Type B pancreatic cell (in vitro differentiated cells): ENCODE data around the gene CREB5. TPM values are rescaled to one million over a fixed set of nuclear protein-coding genes. Genes with fewer than 3 reads are reported as not detected.
"Not testable (repeated sequence)": the region's sequence is repeated elsewhere in the genome, so short reads cannot be mapped to it uniquely, and the experiment has no call there.

Experiments
- DNase-seq: peaks from one replicate; pipeline ENCODE4 v3.0.0; 2021; ENCODE audit warnings: mixed read lengths; ENCODE audit not compliant: unreplicated experiment; ENCODE audit errors: extremely low spot score
- H3K27ac Mint-ChIP-seq: 2 replicates; pipeline ENCODE4 v1.8.0; 2021; ENCODE audit warnings: mild to moderate bottlenecking, mixed read lengths
- H3K27me3 Mint-ChIP-seq: 2 replicates; pipeline ENCODE4 v1.8.0; 2021; ENCODE audit warnings: mixed read lengths
- H3K36me3 Mint-ChIP-seq: 2 replicates; pipeline ENCODE4 v1.8.0; 2021; ENCODE audit warnings: mixed read lengths
- H3K4me1 Mint-ChIP-seq: one replicate; pipeline ENCODE4 v1.8.0; 2021; ENCODE audit warnings: mixed read lengths; ENCODE audit not compliant: unreplicated experiment
- H3K4me3 Mint-ChIP-seq: 2 replicates; pipeline ENCODE4 v1.8.0; 2021; ENCODE audit warnings: mild to moderate bottlenecking, mixed read lengths
- H3K9me3 Mint-ChIP-seq: 2 replicates; pipeline ENCODE4 v1.8.0; 2021; ENCODE audit warnings: mixed read lengths
- CTCF ChIP-seq: fragments of 200-600 bp; sonication (generic); conservative IDR thresholded peaks from 2 replicates; pipeline ENCODE4 v1.5.0; 2021; ENCODE audit warnings: antibody characterized with exemption, mild to moderate bottlenecking
- total RNA-seq: library from RNA; stranded (reverse); gene quantifications from 2 replicates; pipeline ENCODE4 v1.2.1, GENCODE V29; 2021; ENCODE audit warnings: low replicate concordance

CREB5 gene
- total RNA-seq, 1 donor from 2014 or later, result 31.0 TPM

- Mint-ChIP-seq H3K36me3 (no peaks in the 10 kb centered on the region), H3K4me3 (no peak overlapping the region), H3K27ac (no peak overlapping the region), H3K27me3 (peaks cover 3% of the 10 kb centered on the region), H3K9me3 (no peaks in the 10 kb centered on the region), H3K4me1 (peaks cover 48% of the 10 kb centered on the region)
- no peak for TF ChIP-seq CTCF
- no peak for DNase-seq
Observed at GRCh38 chr7:28782362-28782761, 370.0 kb downstream of the CREB5 start.

- H3K27ac Mint-ChIP-seq, result peak overlapping the region; percentile 69
- no peaks in the 10 kb centered on the region for H3K36me3 Mint-ChIP-seq
- peaks cover 4% of the 10 kb centered on the region for H3K27me3 Mint-ChIP-seq
- no peak for TF ChIP-seq CTCF
- no peaks in the 10 kb centered on the region for H3K9me3 Mint-ChIP-seq
- peaks cover 60% of the 10 kb centered on the region for H3K4me1 Mint-ChIP-seq
- H3K4me3 Mint-ChIP-seq, result peak overlapping the region; percentile 69
- no peak for DNase-seq
Observed at GRCh38 chr7:28784171-28784902, 372.0 kb downstream of the CREB5 start.

- peaks cover 56% of the 10 kb centered on the region for H3K4me1 Mint-ChIP-seq
- no peaks in the 10 kb centered on the region for H3K9me3 Mint-ChIP-seq
- no peak overlapping the region for H3K4me3 Mint-ChIP-seq
- DNase-seq, result no peak
- H3K27me3 Mint-ChIP-seq, result peaks cover 6% of the 10 kb centered on the region
- H3K36me3 Mint-ChIP-seq, result no peaks in the 10 kb centered on the region
- no peak for TF ChIP-seq CTCF
- peak overlapping the region; percentile 69 for H3K27ac Mint-ChIP-seq
Observed at GRCh38 chr7:28785041-28785995, 373.0 kb downstream of the CREB5 start.

GRCh38 chr7:28786156-28786555 is 373.8 kb downstream of the CREB5 start:
- H3K36me3 Mint-ChIP-seq, result not testable (repeated sequence)

GRCh38 chr7:28787106-28787505 is 374.8 kb downstream of the CREB5 start:
- H3K4me3 Mint-ChIP-seq, result no peak overlapping the region
- H3K27me3 Mint-ChIP-seq, result peaks cover 6% of the 10 kb centered on the region
- no peak for DNase-seq
- no peaks in the 10 kb centered on the region for H3K36me3 Mint-ChIP-seq
- no peak overlapping the region for H3K27ac Mint-ChIP-seq
- no peak for TF ChIP-seq CTCF
- H3K9me3 Mint-ChIP-seq, result no peaks in the 10 kb centered on the region
- H3K4me1 Mint-ChIP-seq, result peaks cover 47% of the 10 kb centered on the region

More at GRCh38 chr7:28786156-28786555, 373.8 kb downstream of the CREB5 start:
- H3K27ac Mint-ChIP-seq, DNase-seq, H3K27me3 Mint-ChIP-seq, H3K9me3 Mint-ChIP-seq, H3K4me3 Mint-ChIP-seq: not testable (repeated sequence)
- H3K4me1 Mint-ChIP-seq, result peaks cover 55% of the 10 kb centered on the region

GRCh38 chr7:28790467-28790866 is 378.1 kb downstream of the CREB5 start:
- DNase-seq, result no peak
- no peak overlapping the region for H3K4me3 Mint-ChIP-seq
- TF ChIP-seq CTCF, result no peak
- H3K27me3 Mint-ChIP-seq, result peaks cover 10% of the 10 kb centered on the region
- H3K36me3 Mint-ChIP-seq, result no peaks in the 10 kb centered on the region
- H3K27ac Mint-ChIP-seq, result no peak overlapping the region
- H3K9me3 Mint-ChIP-seq, result no peaks in the 10 kb centered on the region
- H3K4me1 Mint-ChIP-seq, result peaks cover 19% of the 10 kb centered on the region
